K562 (cell line): ENCODE results near the gene GLI1. TPM values are rescaled to one million over a fixed set of nuclear protein-coding genes. Genes with fewer than 3 reads are reported as not detected.

ENCODE experiments used
- BACH1 ChIP-seq: fragments of 200-800 bp; sonication (Bioruptor generic); IDR thresholded peaks from 2 replicates; pipeline ENCODE4 v1.6.1; 2016; ENCODE audit warnings: missing genetic modification characterization, missing compliant biosample characterization
- BHLHE40 ChIP-seq: IDR thresholded peaks from 2 replicates; pipeline ENCODE4 v1.6.1; 2011; ENCODE audit warnings: low read length, improper control_type of control experiment
- CEBPG ChIP-seq, 3 experiments: fragments of 200-800 bp in 1 of 3; sonication (Bioruptor generic) in 1 of 3; sonication (generic) in 1 of 3; formaldehyde crosslinking in 1 of 3; IDR thresholded peaks in 2 of 3; conservative IDR thresholded peaks in 1 of 3; 2 replicates each; pipeline versions ENCODE4 v1.6.1 to v1.8.0; 2016 to 2022; ENCODE audit warnings: missing compliant biosample characterization in 2 of 3, missing genetic modification characterization in 2 of 3, mild to moderate bottlenecking in 1 of 3, missing genetic modification reagents in 1 of 3
- CHD4 ChIP-seq: fragments of 200-600 bp; sonication (generic); IDR thresholded peaks from 3 replicates; pipeline ENCODE4 v1.6.1; 2012; ENCODE audit warnings: low read depth, mild to moderate bottlenecking, mixed read lengths, low read length, inconsistent platforms; ENCODE audit not compliant: insufficient read depth, insufficient replicate concordance, poor library complexity, severe bottlenecking
- ESRRA ChIP-seq: fragments of 450-650 bp; IDR thresholded peaks from 2 replicates; pipeline ENCODE4 v1.6.1; 2014; ENCODE audit warnings: low read depth, mild to moderate bottlenecking, moderate library complexity, borderline replicate concordance
- ETV6 ChIP-seq, 3 experiments: fragments of 150-350 bp in 1 of 3; sonication (generic) in 1 of 3; formaldehyde crosslinking in 1 of 3; IDR thresholded peaks; 2 replicates each; pipeline versions ENCODE4 v1.6.1 to v1.8.0; 2014 to 2022; ENCODE audit warnings: borderline replicate concordance in 2 of 3, low read depth in 2 of 3, antibody characterized with exemption in 1 of 3, low read length in 1 of 3, mild to moderate bottlenecking in 1 of 3, missing genetic modification reagents in 1 of 3
- FOXA3 ChIP-seq, 2 experiments: fragments of 450-650 bp in 1 of 2; sonication (generic) in 1 of 2; formaldehyde crosslinking; IDR thresholded peaks in 1 of 2; conservative IDR thresholded peaks in 1 of 2; 2 replicates each; pipeline versions ENCODE4 v1.4.0 to v1.8.0; 2020 to 2022; ENCODE audit warnings: mild to moderate bottlenecking in 2 of 2, missing genetic modification reagents in 1 of 2
- HNRNPUL1 ChIP-seq: fragments of 200-400 bp; formaldehyde crosslinking; IDR thresholded peaks from 2 replicates; pipeline ENCODE4 v1.6.1; 2017; ENCODE audit warnings: low read length
- HOXB6 ChIP-seq: fragments of 250-450 bp; sonication (Bioruptor Pico); IDR thresholded peaks from 2 replicates; pipeline ENCODE4 v1.5.1; 2022; ENCODE audit warnings: mild to moderate bottlenecking, borderline replicate concordance
- JUND ChIP-seq, 2 experiments: IDR thresholded peaks; 2 replicates in 1 of 2; 3 replicates in 1 of 2; pipeline ENCODE4 v1.6.1; 2011; ENCODE audit warnings: borderline replicate concordance in 2 of 2, low read depth in 2 of 2, low read length in 2 of 2, improper control_type of control experiment in 1 of 2, missing biosample characterization in 1 of 2, missing genetic modification characterization in 1 of 2, missing genetic modification reagents in 1 of 2
- LARP7 ChIP-seq: fragments of 450-650 bp; IDR thresholded peaks from 2 replicates; pipeline ENCODE4 v1.6.1; 2016
- NELFE ChIP-seq: IDR thresholded peaks from 2 replicates; pipeline ENCODE4 v1.6.1; 2011; ENCODE audit warnings: mild to moderate bottlenecking; ENCODE audit not compliant: insufficient read depth, insufficient read length
- PHB ChIP-seq: fragments of 250-450 bp; sonication (Bioruptor Pico); IDR thresholded peaks from 2 replicates; pipeline ENCODE4 v1.5.0; 2021
- POU5F1 ChIP-seq: fragments of 150-350 bp; IDR thresholded peaks from 2 replicates; pipeline ENCODE4 v1.6.1; 2014; ENCODE audit warnings: borderline replicate concordance, low read length, low read depth, mild to moderate bottlenecking; ENCODE audit not compliant: partially characterized antibody
- PRMT5 ChIP-seq: sonication (generic); formaldehyde crosslinking; IDR thresholded peaks from 2 replicates; pipeline ENCODE4 v1.5.0; 2020; ENCODE audit warnings: missing genetic modification reagents
- RAD51 ChIP-seq: fragments of 450-650 bp; IDR thresholded peaks from 2 replicates; pipeline ENCODE4 v1.7.1; 2016; ENCODE audit warnings: low read depth, mild to moderate bottlenecking, borderline replicate concordance
- SNIP1 ChIP-seq: fragments of 450-650 bp; IDR thresholded peaks from 2 replicates; pipeline ENCODE4 v1.7.1; 2017; ENCODE audit warnings: low read depth, mild to moderate bottlenecking
- U2AF2 ChIP-seq: fragments of 200-400 bp; formaldehyde crosslinking; optimal IDR thresholded peaks from 2 replicates; pipeline ENCODE3; 2017; ENCODE audit warnings: low read depth, mild to moderate bottlenecking, low read length
- ZBTB17 ChIP-seq: fragments of 450-650 bp; formaldehyde crosslinking; IDR thresholded peaks from 2 replicates; pipeline ENCODE4 v1.4.0; 2020; ENCODE audit warnings: mild to moderate bottlenecking
- ZNF24 ChIP-seq: fragments of 450-650 bp; IDR thresholded peaks from 2 replicates; pipeline ENCODE4 v1.6.1; 2016
- ZNF408 ChIP-seq: fragments of 250-450 bp; sonication (Bioruptor Pico); IDR thresholded peaks from 2 replicates; pipeline ENCODE4 v1.4.0; 2020; ENCODE audit warnings: low read depth, mild to moderate bottlenecking, moderate library complexity
- ZNF740 ChIP-seq, 3 experiments: fragments of 200-800 bp in 1 of 3; sonication (Bioruptor generic) in 1 of 3; sonication (generic) in 1 of 3; formaldehyde crosslinking in 1 of 3; IDR thresholded peaks; 2 replicates each; pipeline versions ENCODE4 v1.6.1 to v1.8.0; 2016 to 2022; ENCODE audit warnings: mild to moderate bottlenecking in 2 of 3, missing compliant biosample characterization in 2 of 3, missing genetic modification characterization in 2 of 3, missing genetic modification reagents in 1 of 3
- ZNF79 ChIP-seq: fragments of 250-450 bp; sonication (Bioruptor Pico); IDR thresholded peaks from 2 replicates; pipeline ENCODE4 v1.4.0; 2020; ENCODE audit warnings: low read depth, mild to moderate bottlenecking, moderate library complexity
- ZSCAN32 ChIP-seq: fragments of 450-650 bp; formaldehyde crosslinking; IDR thresholded peaks from 2 replicates; pipeline ENCODE4 v1.4.0; 2020; ENCODE audit warnings: mild to moderate bottlenecking, moderate library complexity
- polyA plus RNA-seq, 8 experiments: library from polyadenylated mRNA; depleted of rRNA in 4 of 8; stranded (reverse) in 5 of 8; unstranded in 3 of 8; fragments of >200 nt; fragmentation: Nextera tagmentation in 2 of 8; fragmentation: Illumina TruSeq in 1 of 8; extraction: Ambion mirVana in 2 of 8; extraction: Trizol in 1 of 8; gene quantifications; 2 replicates each; pipeline versions ENCODE4 v1.2.1 to v1.2.3, GENCODE V29; 2011 to 2014; ENCODE audit warnings: inconsistent platforms in 1 of 8, missing spikeins in 1 of 8
- total RNA-seq, 7 experiments: library from RNA; depleted of rRNA in 6 of 7; stranded (reverse); fragments of >200 nt in 6 of 7; fragmentation: Illumina TruSeq in 2 of 7; extraction: Trizol in 2 of 7; gene quantifications; 2 replicates each; pipeline versions ENCODE4 v1.2.1 to v1.2.3, GENCODE V29; 2011 to 2021; ENCODE audit warnings: low replicate concordance in 1 of 7
- TF ChIP-seq, protein P1 (sequence below): IDR thresholded peaks from 2 replicates; pipeline ENCODE4 v1.6.1; 2014; ENCODE audit warnings: antibody characterized with exemption

The GLI1 gene
- total and polyA plus RNA-seq, 9 of the 15 experiments (the other 6 are each of a cell fraction or from before 2014, with no cell fraction given): 0.24 to 3.7 (median 0.61) TPM

- TF ChIP-seq ESRRA (peak; percentile 56; the same call in 1 of the 2 replicates), BHLHE40 (no peak; the same call in 1 of the 2 replicates), ZNF408 (CRISPR knock-in tag) (no peak), HOXB6 (CRISPR knock-in tag) (no peak), CEBPG (CRISPR knock-in tag; IDR thresholded peaks at IDR 0.05) (no peak), CEBPG (tag; conservative IDR thresholded peaks at IDR 0.05 in 1 of 2, IDR thresholded peaks at IDR 0.05 in 1 of 2) (no peak), NELFE (no peak), ZNF79 (no peak; the same call in 1 of the 2 replicates), ZNF740 (CRISPR knock-in tag; IDR thresholded peaks at IDR 0.05) (no peak), ZNF740 (tag; IDR thresholded peaks at IDR 0.05) (no peak), POU5F1 (no peak), JUND (IDR thresholded peaks at IDR 0.05; ENCODE audit: borderline replicate concordance, low read depth, low read length) (peak; percentile 67), JUND (tag; IDR thresholded peaks at IDR 0.05; ENCODE audit: borderline replicate concordance, low read depth, low read length) (peak; percentile 33; the same call in 1 of the 3 replicates), ZSCAN32 (CRISPR knock-in tag) (no peak), ETV6 (IDR thresholded peaks at IDR 0.05; ENCODE audit: borderline replicate concordance in 1 of 2, low read depth in 2 of 2, low read length in 1 of 2) (no peak), ETV6 (CRISPR knock-in tag; IDR thresholded peaks at IDR 0.05; ENCODE audit: borderline replicate concordance) (no peak), RAD51 (no peak), FOXA3 (CRISPR knock-in tag; conservative IDR thresholded peaks at IDR 0.05 in 1 of 2, IDR thresholded peaks at IDR 0.05 in 1 of 2) (0 out of 4 replicates have a peak, but pooled peaks of 1 of the 2 experiments have one; percentile 26), LARP7 (no peak), SNIP1 (no peak), HNRNPUL1 (no peak), ZNF24 (no peak), BACH1 (tag) (no peak), PRMT5 (CRISPR knock-in tag) (no peak), PHB (CRISPR knock-in tag) (no peak), U2AF2 (no peak), ZBTB17 (no peak), CHD4 (no peak)
- TF ChIP-seq, protein P1, sequence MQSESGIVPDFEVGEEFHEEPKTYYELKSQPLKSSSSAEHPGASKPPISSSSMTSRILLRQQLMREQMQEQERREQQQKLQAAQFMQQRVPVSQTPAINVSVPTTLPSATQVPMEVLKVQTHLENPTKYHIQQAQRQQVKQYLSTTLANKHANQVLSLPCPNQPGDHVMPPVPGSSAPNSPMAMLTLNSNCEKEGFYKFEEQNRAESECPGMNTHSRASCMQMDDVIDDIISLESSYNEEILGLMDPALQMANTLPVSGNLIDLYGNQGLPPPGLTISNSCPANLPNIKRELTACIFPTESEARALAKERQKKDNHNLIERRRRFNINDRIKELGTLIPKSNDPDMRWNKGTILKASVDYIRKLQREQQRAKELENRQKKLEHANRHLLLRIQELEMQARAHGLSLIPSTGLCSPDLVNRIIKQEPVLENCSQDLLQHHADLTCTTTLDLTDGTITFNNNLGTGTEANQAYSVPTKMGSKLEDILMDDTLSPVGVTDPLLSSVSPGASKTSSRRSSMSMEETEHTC: no peak
Measured at GRCh38 chr12:57459055-57459749, 383 bp upstream of the GLI1 start (continued).
